ENCODE data around the gene HPSE2. TPM values are rescaled to one million over a fixed set of nuclear protein-coding genes. Genes with fewer than 3 reads are reported as not detected.

HPSE2 gene
- total RNA-seq, 1 donor from 2014 or later = not detected

GRCh38 chr10:98536551-98536950 lies 699.1 kb downstream of the HPSE2 start:
- Histone ChIP-seq H3K36me3 (no peaks in the 10 kb centered on the region), H3K4me1 (no peaks in the 10 kb centered on the region), H3K27ac (replicated peaks) (no peak overlapping the region), H3K27me3 (ENCODE audit: low read depth) (no peaks in the 10 kb centered on the region), H3K4me3 (no peak overlapping the region), H3K9me3 (replicated peaks) (no peaks in the 10 kb centered on the region)
- TF ChIP-seq, protein P1, sequence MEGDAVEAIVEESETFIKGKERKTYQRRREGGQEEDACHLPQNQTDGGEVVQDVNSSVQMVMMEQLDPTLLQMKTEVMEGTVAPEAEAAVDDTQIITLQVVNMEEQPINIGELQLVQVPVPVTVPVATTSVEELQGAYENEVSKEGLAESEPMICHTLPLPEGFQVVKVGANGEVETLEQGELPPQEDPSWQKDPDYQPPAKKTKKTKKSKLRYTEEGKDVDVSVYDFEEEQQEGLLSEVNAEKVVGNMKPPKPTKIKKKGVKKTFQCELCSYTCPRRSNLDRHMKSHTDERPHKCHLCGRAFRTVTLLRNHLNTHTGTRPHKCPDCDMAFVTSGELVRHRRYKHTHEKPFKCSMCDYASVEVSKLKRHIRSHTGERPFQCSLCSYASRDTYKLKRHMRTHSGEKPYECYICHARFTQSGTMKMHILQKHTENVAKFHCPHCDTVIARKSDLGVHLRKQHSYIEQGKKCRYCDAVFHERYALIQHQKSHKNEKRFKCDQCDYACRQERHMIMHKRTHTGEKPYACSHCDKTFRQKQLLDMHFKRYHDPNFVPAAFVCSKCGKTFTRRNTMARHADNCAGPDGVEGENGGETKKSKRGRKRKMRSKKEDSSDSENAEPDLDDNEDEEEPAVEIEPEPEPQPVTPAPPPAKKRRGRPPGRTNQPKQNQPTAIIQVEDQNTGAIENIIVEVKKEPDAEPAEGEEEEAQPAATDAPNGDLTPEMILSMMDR (IDR thresholded peaks at IDR 0.05; ENCODE audit: borderline replicate concordance) = no peak
- DNase-seq = no peak
- intact Hi-C loops (cut with micrococcal nuclease) = no loop called here

- intact Hi-C loops (cut with micrococcal nuclease) = no loop called here
- no peak for DNase-seq
- Histone ChIP-seq H3K4me3 (no peak overlapping the region), H3K36me3 (no peaks in the 10 kb centered on the region), H3K27ac (replicated peaks) (no peak overlapping the region), H3K9me3 (replicated peaks) (no peaks in the 10 kb centered on the region), H3K4me1 (no peaks in the 10 kb centered on the region), H3K27me3 (ENCODE audit: low read depth) (peaks cover 7% of the 10 kb centered on the region)
- TF ChIP-seq, protein P1 (IDR thresholded peaks at IDR 0.05; ENCODE audit: borderline replicate concordance) = no peak
These were observed 701.8 kb downstream of the HPSE2 start for GRCh38 chr10:98533746-98534445.

GRCh38 chr10:98533241-98533640 lies 702.4 kb downstream of the HPSE2 start:
- intact Hi-C loops (cut with micrococcal nuclease) = no loop called here
- Histone ChIP-seq H3K27me3 (ENCODE audit: low read depth) (peaks cover 13% of the 10 kb centered on the region), H3K4me3 (no peak overlapping the region), H3K27ac (replicated peaks) (no peak overlapping the region), H3K9me3 (replicated peaks) (no peaks in the 10 kb centered on the region), H3K36me3 (no peaks in the 10 kb centered on the region), H3K4me1 (no peaks in the 10 kb centered on the region)
- TF ChIP-seq, protein P1 (IDR thresholded peaks at IDR 0.05; ENCODE audit: borderline replicate concordance) = no peak
- DNase-seq = no peak

GRCh38 chr10:98528805-98529183 lies 706.9 kb downstream of the HPSE2 start:
- H3K27me3 ChIP-seq (ENCODE audit: low read depth) = peaks cover 31% of the 10 kb centered on the region
- no peaks in the 10 kb centered on the region for H3K4me1 ChIP-seq
- no peak overlapping the region for H3K27ac ChIP-seq (replicated peaks)
- H3K4me3 ChIP-seq = no peak overlapping the region
- TF ChIP-seq, protein P1 (IDR thresholded peaks at IDR 0.05; ENCODE audit: borderline replicate concordance) = no peak
- no peaks in the 10 kb centered on the region for H3K9me3 ChIP-seq (replicated peaks)
- no peak for DNase-seq
- intact Hi-C loops (cut with micrococcal nuclease) = no loop called here
- no peaks in the 10 kb centered on the region for H3K36me3 ChIP-seq

DNA sequence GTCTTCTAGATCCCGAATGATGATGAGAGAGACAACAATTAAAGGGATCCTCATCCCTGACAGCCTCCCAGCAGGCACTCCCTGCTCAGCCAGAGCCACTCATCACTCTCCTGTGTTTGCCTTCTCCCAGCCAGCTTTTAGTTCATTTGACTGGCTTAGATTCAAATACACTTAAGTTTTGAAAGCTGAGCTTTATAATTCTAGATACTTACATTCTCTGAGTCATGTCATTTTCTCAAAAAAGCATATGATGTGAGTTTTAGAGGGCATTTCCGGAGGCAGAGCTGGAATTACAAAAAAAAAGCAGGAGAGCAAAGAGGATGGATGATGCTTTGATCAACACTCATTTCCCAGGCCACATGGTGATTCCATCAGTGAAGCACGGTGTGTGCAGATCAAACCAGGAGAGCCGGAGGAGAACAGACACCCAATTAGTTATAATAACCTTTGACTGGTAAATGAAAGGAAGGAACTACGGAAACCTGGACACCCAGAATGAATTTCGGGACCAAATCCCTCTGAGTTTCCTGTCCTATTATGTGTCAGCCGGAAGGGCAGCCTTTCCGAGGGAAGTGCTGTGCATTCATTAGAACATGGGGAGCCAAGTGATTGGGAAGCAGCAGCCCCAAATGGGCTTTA lies 707.4 kb downstream of the HPSE2 start:
- TF ChIP-seq, protein P1 (IDR thresholded peaks at IDR 0.05; ENCODE audit: borderline replicate concordance) = no peak
- Histone ChIP-seq H3K27ac (replicated peaks) (no peak overlapping the region), H3K4me3 (no peak overlapping the region), H3K36me3 (no peaks in the 10 kb centered on the region), H3K4me1 (no peaks in the 10 kb centered on the region), H3K9me3 (replicated peaks) (no peaks in the 10 kb centered on the region), H3K27me3 (ENCODE audit: low read depth) (peaks cover 31% of the 10 kb centered on the region)
- DNase-seq = no peak
- intact Hi-C loops (cut with micrococcal nuclease) = no loop called here
